ENCODE measurements around the gene GALNTL6. TPM values are rescaled to one million over a fixed set of nuclear protein-coding genes. Genes with fewer than 3 reads are reported as not detected.
A peak's percentile ranks its signal among the peaks of the same experiment; 100 is the strongest.

Gene GALNTL6
- total RNA-seq, 1 experiment from 2014 or later, result not detected

DNA sequence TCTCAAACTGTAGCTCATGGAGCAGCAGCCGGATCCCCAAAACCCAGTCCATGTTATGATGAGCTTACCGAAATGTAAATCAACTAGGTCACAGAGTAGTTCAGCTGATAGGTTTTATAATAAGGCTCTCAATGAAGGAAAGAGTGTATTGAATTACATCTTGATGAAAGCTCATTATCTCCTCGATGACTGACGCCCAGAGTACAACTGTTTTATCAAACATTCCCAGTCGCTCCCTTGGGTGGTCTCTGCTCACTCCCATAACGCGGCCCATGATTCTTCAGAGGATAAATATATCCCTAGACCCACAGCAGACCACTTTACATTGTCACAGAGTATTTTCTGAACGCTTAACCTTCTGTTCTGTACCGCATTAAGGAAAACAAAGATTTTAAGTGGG lies 903.1 kb downstream of the GALNTL6 start:
- no peak overlapping the region for H4K5ac ChIP-seq (ENCODE audit: insufficient read length, low read depth, low read length)
- H3K27ac ChIP-seq (ENCODE audit: insufficient read length, low read depth, low read length), result no peak overlapping the region
- DNase-seq, result no peak
- H3K4ac ChIP-seq (ENCODE audit: low read depth, low read length), result no peak overlapping the region
- no peak overlapping the region for H3K18ac ChIP-seq (ENCODE audit: insufficient read length, low read depth, low read length)
- no peak overlapping the region for H3K9ac ChIP-seq (ENCODE audit: extremely low read depth, insufficient read length, low read length)
- H2BK12ac ChIP-seq (ENCODE audit: insufficient read length, low read depth, low read length), result no peak overlapping the region
- H4K8ac ChIP-seq (replicated peaks; ENCODE audit: insufficient read length, low read depth, low read length), result no peak overlapping the region
- no peaks in the 10 kb centered on the region for H3K23me2 ChIP-seq (ENCODE audit: insufficient read length, low read depth, low read length, poor library complexity, severe bottlenecking)
- H3K27ac Mint-ChIP-seq, result peak overlapping the region in 1 of 3 experiments; percentile 86; a peak in 1 of 7 replicates
- H3K4me3 Mint-ChIP-seq, result no peak overlapping the region
- no CpG with 5 or more reads among the region's 9 CpGs for WGBS (ENCODE audit: extremely low coverage, insufficient read length, low lambda C conversion rate)
- H3K79me2 ChIP-seq (ENCODE audit: insufficient read depth, low read length), result no peaks in the 10 kb centered on the region
- H3K27me3 ChIP-seq (ENCODE audit: insufficient read depth, low read length), result no peaks in the 10 kb centered on the region
- no peaks in the 10 kb centered on the region for H3K9me3 Mint-ChIP-seq
- H3K56ac ChIP-seq (ENCODE audit: insufficient read length, low read depth, low read length), result no peak overlapping the region
- H2BK15ac ChIP-seq (ENCODE audit: low read depth, low read length), result no peak overlapping the region
- H3K27me3 Mint-ChIP-seq (ENCODE audit: low read depth), result no peaks in the 10 kb centered on the region
- H3K36me3 Mint-ChIP-seq (ENCODE audit: insufficient read depth in 1 of 3, low read depth in 3 of 3), result no peaks in the 10 kb centered on the region
- no peak overlapping the region for H2BK120ac ChIP-seq (ENCODE audit: low read depth, low read length, poor library complexity, severe bottlenecking)
- H2AK5ac ChIP-seq (ENCODE audit: insufficient read length, low read length), result no peak overlapping the region
- no peaks in the 10 kb centered on the region for H3K9me3 ChIP-seq (ENCODE audit: control insufficient read depth, low read depth, low read length)
- H3T11ph ChIP-seq (ENCODE audit: low read length), result no peak overlapping the region
- no peak overlapping the region for H2BK5ac ChIP-seq (ENCODE audit: insufficient read length, low read length)
- H2BK20ac ChIP-seq (ENCODE audit: low read depth, low read length, poor library complexity, severe bottlenecking), result no peak overlapping the region
- no peak overlapping the region for H2AFZ ChIP-seq (ENCODE audit: low read length)
- TF ChIP-seq, protein P1, sequence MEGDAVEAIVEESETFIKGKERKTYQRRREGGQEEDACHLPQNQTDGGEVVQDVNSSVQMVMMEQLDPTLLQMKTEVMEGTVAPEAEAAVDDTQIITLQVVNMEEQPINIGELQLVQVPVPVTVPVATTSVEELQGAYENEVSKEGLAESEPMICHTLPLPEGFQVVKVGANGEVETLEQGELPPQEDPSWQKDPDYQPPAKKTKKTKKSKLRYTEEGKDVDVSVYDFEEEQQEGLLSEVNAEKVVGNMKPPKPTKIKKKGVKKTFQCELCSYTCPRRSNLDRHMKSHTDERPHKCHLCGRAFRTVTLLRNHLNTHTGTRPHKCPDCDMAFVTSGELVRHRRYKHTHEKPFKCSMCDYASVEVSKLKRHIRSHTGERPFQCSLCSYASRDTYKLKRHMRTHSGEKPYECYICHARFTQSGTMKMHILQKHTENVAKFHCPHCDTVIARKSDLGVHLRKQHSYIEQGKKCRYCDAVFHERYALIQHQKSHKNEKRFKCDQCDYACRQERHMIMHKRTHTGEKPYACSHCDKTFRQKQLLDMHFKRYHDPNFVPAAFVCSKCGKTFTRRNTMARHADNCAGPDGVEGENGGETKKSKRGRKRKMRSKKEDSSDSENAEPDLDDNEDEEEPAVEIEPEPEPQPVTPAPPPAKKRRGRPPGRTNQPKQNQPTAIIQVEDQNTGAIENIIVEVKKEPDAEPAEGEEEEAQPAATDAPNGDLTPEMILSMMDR (conservative IDR thresholded peaks at IDR 0.05), result no peak
- H4K91ac ChIP-seq (ENCODE audit: insufficient read length, low read depth, low read length), result no peak overlapping the region
- no peak overlapping the region for H3K14ac ChIP-seq (ENCODE audit: insufficient read depth, low read length)
- H3K4me2 ChIP-seq (ENCODE audit: insufficient read depth, insufficient read length, low read length), result no peak overlapping the region
- H3K4me1 ChIP-seq (ENCODE audit: insufficient read depth, low read length), result no peaks in the 10 kb centered on the region
- no peak overlapping the region for H3K23ac ChIP-seq (ENCODE audit: insufficient read length, low read depth, low read length)
- H4K20me1 ChIP-seq (ENCODE audit: control insufficient read depth, insufficient read depth, insufficient read length), result no peaks in the 10 kb centered on the region
- H3K79me1 ChIP-seq (ENCODE audit: insufficient read depth, low read depth, low read length, poor library complexity, severe bottlenecking), result no peaks in the 10 kb centered on the region
- peaks cover 0 to 4% of the 10 kb centered on the region in 2 experiments; a peak in 1 of 4 replicates for H3K4me1 Mint-ChIP-seq
